ENCODE measurements around the gene FHIT.

The FHIT gene

GRCh38 chr3:60434323-60434722, 816.9 kb downstream of the FHIT start:
- no peak for DNase-seq
- Histone ChIP-seq H3K4me3 (ENCODE audit: low read depth, low read length) (no peak overlapping the region), H3K27me3 (no peaks in the 10 kb centered on the region), H3K4me1 (no peaks in the 10 kb centered on the region), H3K9me3 (no peaks in the 10 kb centered on the region), H3K36me3 (no peaks in the 10 kb centered on the region)
- no peak for TF ChIP-seq CTCF (IDR thresholded peaks at IDR 0.05; ENCODE audit: low read depth, low read length)

- Histone ChIP-seq H3K4me3 (ENCODE audit: low read depth, low read length) (no peak overlapping the region), H3K36me3 (no peaks in the 10 kb centered on the region), H3K9me3 (no peaks in the 10 kb centered on the region), H3K27me3 (no peaks in the 10 kb centered on the region), H3K4me1 (no peaks in the 10 kb centered on the region)
- DNase-seq, result no peak
- no peak for TF ChIP-seq CTCF (IDR thresholded peaks at IDR 0.05; ENCODE audit: low read depth, low read length)
Measured at GRCh38 chr3:60431599-60431958, 819.7 kb downstream of the FHIT start.

- Histone ChIP-seq H3K4me3 (ENCODE audit: low read depth, low read length) (no peak overlapping the region), H3K27me3 (no peaks in the 10 kb centered on the region), H3K9me3 (no peaks in the 10 kb centered on the region), H3K4me1 (no peaks in the 10 kb centered on the region), H3K36me3 (no peaks in the 10 kb centered on the region)
- no peak for TF ChIP-seq CTCF (IDR thresholded peaks at IDR 0.05; ENCODE audit: low read depth, low read length)
- no peak for DNase-seq
Measured at GRCh38 chr3:60430205-60430604, 821.0 kb downstream of the FHIT start.

- H3K4me1 ChIP-seq, result no peaks in the 10 kb centered on the region
- no peak for TF ChIP-seq CTCF (IDR thresholded peaks at IDR 0.05; ENCODE audit: low read depth, low read length)
Measured at GRCh38 chr3:60427109-60427508, 824.1 kb downstream of the FHIT start.

GRCh38 chr3:60424942-60425341, 826.3 kb downstream of the FHIT start:
- no peaks in the 10 kb centered on the region for H3K36me3 ChIP-seq
- H3K4me3 ChIP-seq (ENCODE audit: low read depth, low read length), result no peak overlapping the region
- no peaks in the 10 kb centered on the region for H3K9me3 ChIP-seq
- no peak for DNase-seq
- no peak for TF ChIP-seq CTCF (IDR thresholded peaks at IDR 0.05; ENCODE audit: low read depth, low read length)
- no peaks in the 10 kb centered on the region for H3K27me3 ChIP-seq
- H3K4me1 ChIP-seq, result no peaks in the 10 kb centered on the region

More at GRCh38 chr3:60427109-60427508, 824.1 kb downstream of the FHIT start:
- Histone ChIP-seq H3K9me3 (no peaks in the 10 kb centered on the region), H3K27me3 (no peaks in the 10 kb centered on the region), H3K4me3 (ENCODE audit: low read depth, low read length) (no peak overlapping the region), H3K36me3 (no peaks in the 10 kb centered on the region)
- no peak for DNase-seq

- Histone ChIP-seq H3K27me3 (no peaks in the 10 kb centered on the region), H3K4me3 (ENCODE audit: low read depth, low read length) (no peak overlapping the region), H3K4me1 (no peaks in the 10 kb centered on the region), H3K36me3 (no peaks in the 10 kb centered on the region), H3K9me3 (no peaks in the 10 kb centered on the region)
- no peak for TF ChIP-seq CTCF (IDR thresholded peaks at IDR 0.05; ENCODE audit: low read depth, low read length)
- DNase-seq, result no peak
Measured at GRCh38 chr3:60424034-60424433, 827.2 kb downstream of the FHIT start.
